IPS-11a (cell line): ENCODE measurements around the gene SLC29A2.
A peak's percentile ranks its signal among the peaks of the same experiment; 100 is the strongest.

ENCODE experiments used
- H3K4me3 ChIP-seq: one replicate; pipeline ENCODE4 v1.5.1; 2013; ENCODE audit warnings: low read depth, low read length, control low read depth

The SLC29A2 gene

DNA sequence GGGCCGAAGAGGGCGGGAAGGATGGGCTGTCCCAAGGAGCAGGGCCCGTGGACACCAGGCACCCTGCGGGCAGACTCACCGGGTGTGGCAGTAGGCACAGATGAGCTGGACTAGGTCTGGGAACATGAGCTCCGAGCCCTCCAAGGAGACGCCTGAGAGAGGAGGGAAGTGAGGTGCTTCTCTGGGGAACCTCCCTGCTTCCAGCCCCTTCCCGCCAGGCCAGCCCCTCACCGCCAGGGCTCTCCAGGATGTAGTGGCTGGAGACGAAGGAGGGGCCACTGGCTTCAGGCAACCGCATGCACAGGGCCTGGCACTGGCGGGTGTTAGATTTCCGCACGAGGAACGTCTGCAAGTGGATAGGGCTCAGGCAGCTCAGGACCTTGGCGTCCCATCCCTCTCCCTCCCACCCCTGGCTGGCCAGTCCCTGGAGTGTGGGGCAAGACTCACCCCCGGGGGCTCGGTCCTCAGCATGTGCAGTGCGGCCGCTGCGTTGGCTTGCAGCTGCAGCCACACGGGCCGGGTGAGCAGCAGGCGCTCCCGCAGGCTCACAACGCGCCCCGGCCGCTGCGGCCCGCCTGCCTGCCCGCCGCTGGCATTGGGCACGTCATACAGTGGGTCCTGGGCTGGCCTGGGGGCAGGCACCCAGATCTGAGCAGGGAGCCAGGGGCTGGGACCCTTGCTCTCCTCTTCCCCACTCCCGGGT, 35.9 kb downstream of the SLC29A2 start:
- peak overlapping the region; percentile 24 for H3K4me3 ChIP-seq

DNA sequence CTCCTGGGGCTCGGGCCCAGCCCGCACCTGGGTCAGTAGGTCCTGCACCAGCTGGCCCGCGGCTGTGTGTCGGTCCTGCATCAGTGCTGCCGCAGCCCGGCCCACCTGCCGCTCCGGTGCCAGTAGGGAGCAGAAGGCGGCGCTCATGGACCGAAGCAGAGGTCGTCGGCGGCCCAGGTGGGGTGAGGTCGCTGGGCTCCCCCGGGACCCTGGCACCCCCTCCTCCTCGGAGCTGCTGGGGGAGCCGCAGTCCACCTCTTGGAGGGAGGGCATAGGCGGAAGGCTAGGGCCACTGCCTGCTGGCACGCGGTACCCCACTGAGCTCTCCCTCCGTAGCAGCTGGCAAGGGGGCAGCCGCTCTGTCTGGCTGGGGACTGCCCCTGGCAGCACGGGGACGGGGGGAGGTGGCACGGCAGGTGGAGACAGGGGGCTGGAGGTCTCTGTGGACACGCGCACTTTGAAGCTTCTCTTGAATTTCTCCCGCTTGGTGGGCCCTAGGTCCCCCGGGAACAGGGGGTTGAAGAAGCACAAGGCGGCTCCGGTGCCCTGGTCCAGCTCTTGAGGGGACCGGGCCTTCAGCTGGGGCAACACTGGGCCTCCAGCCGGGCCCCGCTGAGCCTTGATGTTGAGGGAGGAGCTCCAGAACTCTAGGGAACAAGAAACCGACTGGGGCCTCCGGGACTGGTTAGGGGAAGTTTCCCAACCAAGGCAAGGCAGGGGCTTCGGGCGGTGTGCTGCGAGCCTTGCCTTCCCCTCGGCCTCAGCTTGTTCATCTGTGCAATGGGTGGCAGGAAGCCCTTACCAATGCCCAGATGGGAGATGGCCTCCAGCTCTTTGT, 36.7 kb downstream of the SLC29A2 start:
- H3K4me3 ChIP-seq, result no peak overlapping the region

DNA sequence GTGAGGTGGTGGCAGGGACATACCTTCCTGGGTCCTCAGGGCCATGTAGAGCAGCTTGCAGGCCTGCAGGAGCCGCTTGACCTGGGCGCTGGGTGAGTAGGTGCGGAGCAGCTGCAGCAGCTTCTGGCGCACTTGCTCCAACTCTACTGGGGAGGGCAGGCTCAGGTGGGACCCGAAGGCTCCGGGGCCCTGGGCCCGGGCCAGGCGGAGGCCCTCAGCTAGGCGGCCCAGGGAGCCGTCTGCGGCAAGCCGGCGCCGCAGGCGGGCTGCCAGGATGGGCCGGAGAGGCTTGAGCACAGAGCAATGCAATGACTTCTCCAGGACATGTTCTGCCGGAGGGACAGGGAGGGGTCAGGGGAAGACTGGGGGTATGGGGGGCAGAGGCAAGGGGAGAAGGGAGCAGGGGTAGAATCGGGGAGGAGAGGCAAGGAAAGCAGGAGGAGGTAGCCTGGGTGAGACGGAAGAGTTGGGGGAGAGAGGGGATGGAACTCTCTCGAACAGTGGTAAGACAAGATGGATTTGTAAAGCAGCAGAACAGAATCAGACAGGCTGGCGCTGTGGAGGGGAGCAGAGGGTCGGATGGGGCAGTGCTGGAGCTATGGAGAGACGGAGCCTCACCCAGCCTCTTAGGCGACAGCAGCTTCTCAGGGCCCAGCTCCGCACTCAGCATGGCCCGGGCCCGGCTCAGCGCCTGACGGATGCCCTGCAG, 37.5 kb downstream of the SLC29A2 start:
- no peak overlapping the region for H3K4me3 ChIP-seq

DNA sequence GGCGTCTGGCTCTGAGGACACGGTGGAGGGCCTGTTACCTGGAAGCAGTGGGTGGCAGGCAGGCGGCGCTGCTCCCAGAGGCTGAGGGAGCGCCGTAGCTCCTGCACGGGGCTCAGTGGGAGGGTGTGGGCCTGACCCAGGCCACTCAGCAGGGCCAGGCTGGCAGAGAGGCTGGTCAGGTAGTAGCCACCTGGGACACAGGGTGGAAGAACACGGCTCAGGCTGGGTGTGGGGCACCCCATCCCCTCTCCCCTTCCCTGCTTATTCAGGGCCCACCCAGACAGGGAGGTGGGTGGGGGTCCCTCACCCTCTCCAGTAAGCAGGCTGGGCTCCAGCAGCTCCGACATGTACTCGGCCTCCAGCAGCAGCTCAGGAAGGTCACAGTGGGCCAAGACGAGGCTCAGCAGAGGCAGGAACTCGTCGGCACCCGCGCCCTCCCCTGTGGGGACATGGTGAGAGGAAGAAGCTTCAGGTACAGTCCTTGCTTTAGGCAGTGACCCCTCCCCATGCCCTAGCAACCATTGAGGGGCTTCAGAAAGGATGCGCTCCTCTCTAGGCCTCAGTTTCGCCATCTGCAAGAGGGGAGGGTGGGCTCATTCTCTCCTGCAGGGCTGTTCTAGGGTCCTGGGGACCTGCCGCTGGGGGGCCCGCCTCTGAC, 38.2 kb downstream of the SLC29A2 start:
- H3K4me3 ChIP-seq, result no peak overlapping the region

DNA sequence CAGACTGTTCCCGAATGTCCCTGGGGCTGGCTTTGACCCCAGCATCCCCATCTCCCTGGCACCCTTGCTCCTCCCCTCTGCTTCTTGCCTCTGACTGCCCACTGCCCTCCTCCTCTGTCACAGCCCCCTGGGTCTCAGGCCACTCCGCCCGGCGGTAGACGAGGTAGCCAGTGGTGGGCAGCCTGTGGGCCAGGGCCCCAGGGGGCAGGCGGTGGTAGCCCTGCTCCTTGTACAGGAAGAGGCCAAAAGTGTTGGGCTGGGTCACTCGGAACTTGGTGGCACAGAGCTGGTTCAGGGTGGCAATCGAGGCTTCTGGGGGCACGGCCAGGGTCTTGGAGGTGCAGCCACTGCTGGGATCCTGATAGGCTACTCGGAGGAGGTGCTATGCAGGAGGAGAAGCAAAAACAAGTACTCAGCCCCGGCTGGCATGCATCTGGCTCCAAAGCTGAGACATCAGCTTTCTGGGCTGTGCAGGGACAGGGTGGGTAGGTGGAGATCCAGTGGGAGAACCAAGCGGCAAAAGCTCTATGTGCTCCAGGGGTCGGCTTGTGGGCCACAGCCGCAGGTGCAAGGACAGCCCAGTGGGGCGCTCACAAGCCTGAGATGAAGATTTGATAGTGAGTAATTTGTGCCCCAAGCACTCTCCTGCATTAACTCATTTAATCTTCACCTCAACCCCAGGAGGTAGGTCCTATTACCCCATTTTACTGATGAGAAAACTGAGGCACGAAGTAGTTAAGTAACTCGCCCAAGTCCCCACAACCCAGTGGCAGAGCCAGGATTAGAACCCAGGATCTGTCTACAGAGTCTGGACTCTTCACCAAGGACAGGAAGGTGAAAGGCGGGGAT, 39.0 kb downstream of the SLC29A2 start:
- no peak overlapping the region for H3K4me3 ChIP-seq

DNA sequence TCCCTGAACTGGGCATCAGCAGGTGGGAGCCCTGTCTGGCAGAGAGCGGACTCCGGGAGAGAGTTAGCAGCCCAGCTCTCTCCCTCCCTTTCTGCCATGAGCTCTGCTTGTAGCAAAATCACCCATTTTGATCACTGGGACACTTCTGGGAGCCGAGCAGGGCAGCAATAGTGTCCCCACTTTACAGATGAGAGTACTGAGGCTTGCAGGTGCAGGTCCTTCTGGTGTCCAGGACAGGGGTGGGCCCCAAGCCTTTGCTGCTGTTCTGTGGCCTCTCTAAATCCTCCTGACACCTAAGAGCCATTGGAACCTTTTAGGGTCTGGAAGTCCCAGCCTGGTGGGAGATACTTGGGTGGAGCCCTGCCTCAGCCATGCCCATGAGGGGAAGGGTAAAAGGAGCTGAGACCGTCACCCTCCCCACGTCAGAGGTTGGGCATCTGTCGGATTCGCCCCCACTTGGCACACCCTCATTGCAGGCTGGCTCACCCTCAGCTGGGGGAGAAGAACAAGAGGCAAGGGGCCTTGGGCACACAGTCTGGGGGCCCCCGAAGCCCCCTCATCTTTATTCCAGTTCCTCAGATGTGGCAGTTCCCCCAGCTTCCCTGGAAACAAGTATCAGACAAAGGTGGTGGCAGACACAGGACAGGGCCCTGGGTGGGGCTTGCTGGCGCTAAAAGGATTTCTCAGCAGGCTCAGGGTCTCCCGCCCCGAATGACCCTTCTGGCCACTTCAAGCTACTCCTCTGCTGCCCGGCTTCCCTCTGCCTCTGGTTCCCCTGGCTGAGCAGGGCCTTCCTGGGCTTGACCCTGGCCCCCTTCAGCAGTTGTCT, 39.8 kb downstream of the SLC29A2 start:
- no peak overlapping the region for H3K4me3 ChIP-seq

DNA sequence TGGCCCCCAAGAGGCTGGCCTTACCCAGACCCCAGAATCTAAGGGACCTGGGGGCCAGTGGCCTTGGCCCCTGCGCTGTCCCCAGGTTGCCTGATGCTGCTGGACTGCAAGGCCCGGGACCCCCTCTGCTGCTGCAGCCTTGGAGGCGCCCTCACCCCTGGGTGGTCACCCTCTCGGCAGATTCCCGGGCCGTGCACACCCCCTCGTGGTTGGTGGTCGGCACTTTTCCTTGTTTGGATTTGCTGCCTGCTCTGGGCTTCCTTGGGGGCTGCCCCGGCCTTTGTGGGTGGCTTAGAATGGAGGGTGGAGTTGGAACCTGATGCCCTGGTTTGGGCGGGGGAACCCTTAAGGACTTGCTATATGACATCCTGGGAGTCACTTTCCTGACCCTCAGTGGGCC, 40.6 kb downstream of the SLC29A2 start:
- H3K4me3 ChIP-seq, result no peak overlapping the region

DNA sequence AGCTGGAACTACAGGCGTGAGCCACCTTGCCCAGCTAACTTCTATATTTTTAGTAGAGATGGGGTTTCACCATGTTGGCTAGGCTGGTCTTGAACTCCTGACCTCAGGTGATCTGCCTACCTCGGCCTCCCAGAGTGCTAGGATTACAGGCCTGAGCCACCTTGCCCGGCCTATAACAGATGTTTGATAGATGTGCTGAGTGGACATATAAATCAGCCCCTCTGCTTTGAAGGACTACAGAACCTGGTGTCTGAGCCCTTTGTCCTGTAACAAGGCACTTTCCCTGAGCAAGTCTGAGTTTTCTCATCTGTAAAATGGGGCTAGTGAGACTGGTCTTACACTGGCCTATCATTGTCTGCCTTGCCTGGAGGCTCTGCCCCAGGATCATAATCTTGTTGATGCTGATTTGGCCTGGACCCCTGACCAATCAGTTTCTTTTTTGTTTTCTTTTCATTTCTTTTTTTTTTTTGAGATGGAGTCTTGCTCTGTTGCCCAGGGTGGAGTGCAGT, 42.3 kb downstream of the SLC29A2 start:
- H3K4me3 ChIP-seq, result no peak overlapping the region

DNA sequence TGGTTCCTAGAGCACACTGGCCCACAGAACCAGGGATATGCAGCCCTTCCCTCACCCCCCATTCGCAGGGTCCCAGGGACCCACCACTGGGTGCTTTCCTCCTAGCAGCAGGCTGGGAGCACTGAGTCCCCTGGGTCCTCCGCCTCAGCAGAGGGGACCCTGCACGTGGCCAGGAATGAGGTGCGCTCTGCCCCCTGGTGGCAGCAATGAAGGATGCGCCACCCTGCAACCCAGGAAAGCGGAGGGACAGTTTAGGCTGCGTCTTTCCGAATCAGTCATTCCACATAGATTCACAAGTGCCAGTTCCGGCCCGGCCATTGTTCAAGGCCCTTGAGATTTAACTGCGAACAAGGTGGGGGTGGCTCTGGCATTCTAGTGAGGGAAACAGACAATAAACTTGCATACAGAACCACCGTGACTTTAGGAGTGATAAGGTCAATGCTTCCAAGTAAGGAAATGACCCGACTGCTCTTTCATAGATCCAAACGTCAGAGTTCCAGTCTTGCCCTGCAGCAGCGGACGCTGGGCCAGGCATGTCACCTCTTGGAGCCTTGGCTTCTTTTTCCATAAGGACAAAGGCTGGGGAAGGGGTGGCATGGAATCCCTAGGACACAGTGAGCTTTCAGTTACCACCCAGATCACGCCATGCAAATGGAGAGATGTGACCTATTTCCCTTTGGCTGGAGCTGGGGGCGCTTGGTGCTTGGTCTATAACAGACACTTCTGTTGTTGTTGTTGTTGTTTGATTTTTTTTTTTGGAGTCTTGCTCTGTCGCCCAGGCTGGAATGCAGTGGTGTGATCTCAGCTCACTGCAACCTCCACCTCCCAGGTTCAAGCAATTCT, 43.0 kb downstream of the SLC29A2 start:
- H3K4me3 ChIP-seq, result no peak overlapping the region

DNA sequence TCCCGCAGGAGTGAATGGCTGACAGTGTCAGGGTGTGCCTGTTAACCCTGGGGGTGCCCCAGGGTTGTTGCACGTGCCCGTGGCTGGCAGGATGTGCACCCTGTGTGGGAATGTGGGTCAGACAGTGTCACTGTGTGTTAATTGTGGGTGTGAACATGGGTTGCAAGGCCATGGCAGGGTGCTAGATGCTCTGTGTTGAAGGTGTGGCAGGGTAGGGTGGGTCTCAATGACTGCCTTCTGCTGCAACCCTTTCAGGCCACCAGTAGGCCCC, 43.6 kb downstream of the SLC29A2 start:
- H3K4me3 ChIP-seq, result no peak overlapping the region

DNA sequence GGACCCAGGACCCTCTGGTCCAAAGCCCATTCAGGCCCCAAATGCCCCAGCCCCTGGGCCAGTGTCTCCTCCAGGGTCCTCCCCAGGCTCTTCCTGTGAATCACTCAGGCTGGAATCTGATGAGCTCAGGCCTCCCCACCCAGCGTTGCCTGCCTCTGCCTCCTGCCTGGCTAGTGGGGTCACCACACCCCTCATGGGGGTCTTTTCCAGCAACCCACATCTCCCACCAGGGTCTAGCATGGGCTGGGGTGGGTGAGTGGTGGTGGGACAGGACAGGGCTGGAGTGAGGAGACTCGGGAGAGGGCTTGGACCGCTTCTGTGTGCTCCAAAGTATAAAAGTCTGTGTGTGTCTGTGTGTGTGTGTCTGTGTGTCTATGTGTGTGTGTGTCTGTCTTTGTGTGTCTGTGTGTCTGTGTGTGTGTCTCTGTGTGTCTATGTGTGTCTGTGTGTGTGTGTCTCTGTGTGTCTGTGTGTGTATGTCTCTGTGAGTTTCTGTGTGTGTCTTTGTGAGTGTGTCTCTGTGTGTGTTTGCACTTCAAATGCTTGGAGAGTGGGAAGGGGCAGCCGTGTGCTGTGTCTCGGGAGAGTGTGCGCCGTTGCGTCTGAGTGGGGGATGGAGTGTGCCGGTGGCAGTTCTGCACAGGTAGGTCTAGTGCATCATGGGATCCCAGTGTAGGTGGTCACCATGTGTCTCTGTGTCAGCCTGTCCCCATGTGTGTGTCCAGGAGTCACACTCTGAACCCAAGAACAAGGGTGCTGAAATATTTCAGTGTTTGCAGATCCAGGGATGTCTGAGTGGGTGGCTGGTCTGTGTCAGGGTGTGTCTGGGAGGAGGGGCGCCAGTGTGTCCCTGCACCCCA, 44.2 kb downstream of the SLC29A2 start:
- no peak overlapping the region for H3K4me3 ChIP-seq

DNA sequence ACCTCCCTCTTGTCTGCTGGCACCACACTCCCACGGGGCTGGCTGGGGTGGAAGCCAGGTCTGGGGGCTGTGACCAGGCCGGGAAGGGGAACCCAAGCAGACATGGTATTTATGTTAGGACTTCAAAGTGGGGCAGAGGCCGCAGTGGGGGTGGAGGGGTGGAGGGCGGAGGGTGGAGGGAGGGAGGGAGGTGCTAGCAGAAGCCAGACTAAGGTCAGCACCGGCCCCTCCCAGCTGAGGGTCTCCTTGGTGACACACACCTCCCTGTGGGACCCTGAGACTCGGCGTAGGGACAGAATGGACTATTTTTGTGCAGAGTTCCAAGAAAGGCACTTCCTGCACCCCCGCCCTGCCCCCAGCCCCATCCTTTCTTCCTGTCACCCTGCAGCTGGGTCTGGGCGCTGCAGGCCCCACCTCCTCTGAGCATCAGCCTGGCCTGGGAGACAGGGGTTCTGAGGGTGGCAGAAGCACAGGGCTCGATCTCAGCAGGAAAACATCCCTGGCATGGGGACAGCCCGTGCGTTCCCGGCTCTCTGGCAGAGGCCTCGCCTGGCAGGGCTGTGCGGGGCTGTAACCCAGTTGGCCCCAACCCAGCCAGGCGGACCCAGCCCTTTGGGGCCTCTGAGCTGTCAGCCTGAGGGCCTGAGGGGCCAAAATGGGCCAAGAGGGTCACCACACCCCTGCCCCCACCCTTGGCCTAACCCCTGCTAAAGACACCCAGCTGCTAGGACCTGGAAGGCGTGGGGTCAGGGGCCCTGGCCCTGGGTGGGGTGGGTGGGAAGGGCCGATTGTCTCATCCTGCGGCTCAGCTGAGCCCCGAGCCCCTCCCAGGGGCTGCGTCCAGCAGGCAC, 45.1 kb downstream of the SLC29A2 start:
- H3K4me3 ChIP-seq, result no peak overlapping the region

DNA sequence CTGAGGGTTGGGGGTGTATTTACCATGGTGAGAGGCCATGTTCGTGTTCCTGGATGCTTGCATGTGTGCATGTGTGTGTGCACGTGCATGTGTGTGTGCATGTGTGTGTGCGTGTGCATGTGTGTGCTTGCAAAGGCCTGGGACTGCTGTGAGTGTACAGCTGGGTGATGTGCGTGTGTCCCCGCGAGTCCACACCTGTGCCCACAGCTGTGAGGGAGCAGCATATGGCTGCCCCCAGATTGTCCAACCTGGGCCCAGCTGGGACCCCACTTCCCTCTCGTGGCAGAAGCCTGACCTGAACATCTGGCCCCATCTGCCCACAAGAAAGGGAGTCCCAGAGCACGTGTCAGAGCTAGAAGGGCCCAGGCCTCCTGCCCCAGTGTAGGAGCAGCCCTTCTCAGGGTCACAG, 46.3 kb downstream of the SLC29A2 start:
- no peak overlapping the region for H3K4me3 ChIP-seq

DNA sequence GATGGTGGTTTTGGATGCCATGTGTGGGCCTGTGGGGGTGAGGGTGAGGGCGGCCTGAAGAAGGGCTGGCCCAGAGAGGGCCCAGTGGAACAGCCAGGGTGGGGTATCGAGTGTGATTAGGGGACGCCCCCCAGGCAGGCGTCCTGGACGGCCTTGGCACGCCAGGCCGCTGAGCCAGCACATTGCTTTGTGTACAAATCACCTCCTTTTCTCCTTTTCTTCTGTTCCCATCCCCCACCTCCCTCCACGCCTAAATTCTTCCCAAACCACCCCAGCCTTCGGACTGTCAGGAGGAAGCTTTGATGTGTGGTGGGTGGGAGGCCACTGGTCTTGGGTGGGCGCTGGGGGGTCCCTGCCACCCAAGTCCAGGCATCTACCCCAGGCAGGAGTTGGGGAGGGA, 46.9 kb downstream of the SLC29A2 start:
- H3K4me3 ChIP-seq, result no peak overlapping the region

DNA sequence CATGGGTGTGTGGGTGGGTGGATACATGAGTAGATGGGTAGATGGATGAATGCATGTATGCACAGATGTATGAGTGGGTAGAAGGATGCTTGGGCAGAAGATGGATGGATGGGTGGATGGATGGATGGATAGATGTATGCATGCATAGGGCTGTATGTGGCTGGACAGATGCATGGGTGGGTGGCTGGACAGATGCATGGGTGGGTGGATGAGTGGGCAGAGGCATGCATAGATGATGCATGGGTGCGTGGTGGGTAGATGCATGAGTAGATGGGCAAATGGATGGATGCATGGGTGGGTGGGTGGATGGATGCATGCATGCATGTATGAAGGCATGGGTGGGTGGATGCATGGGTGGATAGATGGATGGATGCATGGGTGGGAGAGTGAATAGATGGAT, 47.9 kb downstream of the SLC29A2 start:
- H3K4me3 ChIP-seq, result no peak overlapping the region

DNA sequence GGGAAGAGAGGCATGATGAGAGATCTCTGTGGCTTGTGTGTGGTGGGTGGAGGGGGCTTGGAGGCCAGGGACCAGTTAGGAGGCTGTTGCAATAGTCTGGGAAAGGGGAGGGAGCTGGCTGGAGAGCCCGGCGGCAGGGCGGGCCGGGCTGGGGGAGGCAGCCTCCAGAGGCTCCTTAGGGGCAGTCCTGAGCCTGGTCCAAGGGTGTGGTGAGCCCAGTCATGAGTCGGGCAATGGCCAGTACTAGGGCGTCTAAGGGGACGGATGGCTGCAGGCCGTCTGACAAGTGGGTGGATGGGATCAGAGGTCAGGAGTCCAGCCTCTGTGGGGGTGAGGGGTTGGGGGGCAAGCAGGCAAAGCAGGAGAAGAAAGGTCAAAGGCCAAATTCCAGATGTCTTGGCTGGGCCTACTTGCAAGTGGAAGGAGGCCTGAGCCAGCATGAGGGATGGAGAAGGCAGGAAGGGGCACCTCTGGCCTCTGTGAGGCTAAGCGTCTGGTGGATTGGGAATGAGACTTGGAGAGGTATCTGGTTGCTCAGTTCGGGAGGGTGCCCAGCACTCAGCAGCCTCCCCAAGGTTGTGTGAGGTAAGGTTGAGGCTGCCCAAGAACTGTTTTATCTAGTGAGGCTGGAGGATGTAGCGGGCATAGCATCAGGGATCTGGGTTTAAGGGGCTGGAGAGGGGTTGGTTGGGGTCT, 48.7 kb downstream of the SLC29A2 start:
- H3K4me3 ChIP-seq, result no peak overlapping the region
